HCT116 (cell line): ENCODE results near the gene NR6A1. TPM values are rescaled to one million over a fixed set of nuclear protein-coding genes. Genes with fewer than 3 reads are reported as not detected.

Experiments
- ATAC-seq: fragments of 200-7000 bp; cut with Tn5 transposase; 2 replicates; pipeline ENCODE4 v1.9.1; 2020; ENCODE audit warnings: mild to moderate bottlenecking, moderate library complexity
- BruUV-seq: library from RNA; stranded (reverse); fragments of 400-500 nt; replicated peaks from 2 replicates; lab custom pipeline; 2021; lab: Mats Ljungman, UMichigan
- CTCF ChIA-PET: fragments of 300-600 bp; sonication (Branson Sonifier 250); formaldehyde crosslinking; loops from one replicate; lab custom pipeline; 2021; ENCODE audit warnings: antibody characterized with exemption; lab: Charles Lee
- POLR2A ChIA-PET: fragments of 300-600, 350-600 bp; sonication (Branson Sonifier 250); formaldehyde crosslinking; loops from one replicate; lab custom pipeline; 2021; ENCODE audit warnings: antibody characterized with exemption; lab: Charles Lee
- RAD21 ChIA-PET, 2 experiments: fragments of 300-600 bp; sonication (Branson Sonifier 250); formaldehyde crosslinking; loops; one replicate each; lab custom pipeline; 2023; ENCODE audit warnings: low total read pairs in 2 of 2; ENCODE audit not compliant: uncharacterized antibody in 2 of 2, unreplicated experiment in 2 of 2, low non-redundant PET in 1 of 2; lab: Charles Lee
- DNase-seq: peaks from one replicate; pipeline ENCODE4 v3.0.0-alpha.2; 2010; ENCODE audit warnings: low read depth, low spot score
- H2AFZ ChIP-seq: fragments of 200-600 bp; shearing (Covaris generic), sonication (generic); 2 replicates; pipeline ENCODE4 v1.6.1; 2017; ENCODE audit warnings: low read depth, mixed run types, mixed read lengths, antibody characterized with exemption, low read length; ENCODE audit not compliant: poor library complexity, severe bottlenecking
- H3K27ac ChIP-seq: 2 replicates; pipeline ENCODE4 v1.5.1; 2012; ENCODE audit warnings: low read depth, low read length
- H3K27me3 ChIP-seq: fragments of 200-600 bp; sonication (generic); 2 replicates; pipeline ENCODE4 v1.6.1; 2016; ENCODE audit warnings: mixed run types, low read length, mixed read lengths; ENCODE audit not compliant: insufficient read depth
- H3K36me3 ChIP-seq, 2 experiments: fragments of 200-500 bp in 1 of 2; fragments of 200-600 bp in 1 of 2; sonication (Bioruptor generic) in 1 of 2; sonication (generic) in 1 of 2; 2 replicates each; pipeline versions ENCODE4 v1.5.1 to v1.6.1; 2014 to 2016; ENCODE audit warnings: low read length in 2 of 2, inconsistent platforms in 1 of 2, mixed read lengths in 1 of 2, mixed run types in 1 of 2; ENCODE audit not compliant: insufficient read depth in 2 of 2, control insufficient read depth in 1 of 2
- H3K4me1 ChIP-seq, 2 experiments: fragments of 200-600 bp in 1 of 2; sonication (generic) in 1 of 2; 2 replicates each; pipeline versions ENCODE4 v1.5.1 to v1.6.1; 2012 to 2017; ENCODE audit warnings: low read length in 2 of 2, inconsistent platforms in 1 of 2, mild to moderate bottlenecking in 1 of 2, mixed read lengths in 1 of 2, mixed run types in 1 of 2, moderate library complexity in 1 of 2; ENCODE audit not compliant: insufficient read depth in 2 of 2, control insufficient read depth in 1 of 2
- H3K4me2 ChIP-seq: fragments of 200-600 bp; sonication (generic); 2 replicates; pipeline ENCODE4 v1.6.1; 2017; ENCODE audit warnings: mixed run types, low read length, mixed read lengths
- H3K4me3 ChIP-seq, 2 experiments: fragments of 200-600 bp in 1 of 2; sonication (generic) in 1 of 2; replicated peaks in 1 of 2; 2 replicates each; pipeline ENCODE4 v1.5.1; 2011 to 2016; ENCODE audit warnings: low read length in 2 of 2, control low read depth in 1 of 2, low read depth in 1 of 2, mild to moderate bottlenecking in 1 of 2, mixed read lengths in 1 of 2, mixed run types in 1 of 2
- H3K79me2 ChIP-seq: fragments of 200-600 bp; sonication (generic); 2 replicates; pipeline ENCODE4 v1.6.1; 2017; ENCODE audit warnings: mild to moderate bottlenecking, mixed run types, low read length, moderate library complexity, mixed read lengths; ENCODE audit not compliant: insufficient read depth
- H3K9ac ChIP-seq: fragments of 200-600 bp; sonication (generic); 2 replicates; pipeline ENCODE4 v1.6.1; 2016; ENCODE audit warnings: low read length, mixed read lengths
- H3K9me2 ChIP-seq: fragments of 200-600 bp; sonication (generic), shearing (Covaris generic); 2 replicates; pipeline ENCODE4 v1.6.1; 2017; ENCODE audit warnings: mixed run types, mild to moderate bottlenecking, moderate library complexity; ENCODE audit not compliant: insufficient read depth
- H3K9me3 ChIP-seq, 2 experiments: fragments of 200-500 bp in 1 of 2; fragments of 200-600 bp in 1 of 2; sonication (Bioruptor generic) in 1 of 2; sonication (generic) in 1 of 2; 2 replicates each; pipeline ENCODE4 v1.6.1; 2014 to 2017; ENCODE audit warnings: low read length in 2 of 2, mixed read lengths in 2 of 2, inconsistent platforms in 1 of 2, low read depth in 1 of 2, mild to moderate bottlenecking in 1 of 2, mixed run types in 1 of 2, moderate library complexity in 1 of 2; ENCODE audit not compliant: control insufficient read depth in 1 of 2, insufficient read depth in 1 of 2
- H4K20me1 ChIP-seq: fragments of 200-600 bp; sonication (generic), shearing (Covaris generic); 2 replicates; pipeline ENCODE4 v1.6.1; 2017; ENCODE audit warnings: mixed run types, mild to moderate bottlenecking, moderate library complexity; ENCODE audit not compliant: insufficient read depth
- CBX3 ChIP-seq: IDR thresholded peaks from 2 replicates; pipeline ENCODE4 v1.6.1; 2012; ENCODE audit warnings: low read depth
- CEBPB ChIP-seq: IDR thresholded peaks from 2 replicates; pipeline ENCODE4 v1.6.1; 2012; ENCODE audit warnings: low read depth
- EGR1 ChIP-seq: IDR thresholded peaks from 2 replicates; pipeline ENCODE4 v1.6.1; 2012; ENCODE audit warnings: low read depth
- ELF1 ChIP-seq: IDR thresholded peaks from 2 replicates; pipeline ENCODE4 v1.6.1; 2012; ENCODE audit warnings: low read depth, borderline replicate concordance
- EZH2 ChIP-seq: fragments of 200-600 bp; sonication (generic); IDR thresholded peaks from 2 replicates; pipeline ENCODE4 v1.6.1; 2017; ENCODE audit warnings: antibody characterized with exemption, mixed run types
- EZH2phosphoT487 ChIP-seq: fragments of 200-600 bp; IDR thresholded peaks from 2 replicates; pipeline ENCODE4 v1.6.1; 2018; ENCODE audit warnings: antibody characterized with exemption, borderline replicate concordance
- FOSL1 ChIP-seq: IDR thresholded peaks from 2 replicates; pipeline ENCODE4 v1.6.1; 2012; ENCODE audit warnings: low read depth
- JUND ChIP-seq: IDR thresholded peaks from 2 replicates; pipeline ENCODE4 v1.6.1; 2012
- MAX ChIP-seq: IDR thresholded peaks from 2 replicates; pipeline ENCODE4 v1.6.1; 2012
- POLR2A ChIP-seq: IDR thresholded peaks from 2 replicates; pipeline ENCODE4 v1.7.0; 2011; ENCODE audit warnings: borderline replicate concordance; ENCODE audit not compliant: insufficient read depth, insufficient read length; ENCODE audit errors: extremely low read depth
- RAD21 ChIP-seq: IDR thresholded peaks from 2 replicates; pipeline ENCODE4 v1.6.1; 2012; ENCODE audit warnings: low read depth, mild to moderate bottlenecking
- REST ChIP-seq: IDR thresholded peaks from 2 replicates; pipeline ENCODE4 v1.6.1; 2012; ENCODE audit warnings: low read depth
- SIN3A ChIP-seq: IDR thresholded peaks from 2 replicates; pipeline ENCODE4 v1.6.1; 2012; ENCODE audit warnings: low read depth
- TCF7L2 ChIP-seq: IDR thresholded peaks from 2 replicates; pipeline ENCODE4 v1.7.0; 2011; ENCODE audit warnings: borderline replicate concordance, inconsistent platforms; ENCODE audit not compliant: insufficient read depth, insufficient read length; ENCODE audit errors: extremely low read depth
- YY1 ChIP-seq: IDR thresholded peaks from 2 replicates; pipeline ENCODE4 v1.6.1; 2011; ENCODE audit warnings: low read length, low read depth, moderate library complexity, mild to moderate bottlenecking; ENCODE audit not compliant: insufficient replicate concordance; ENCODE audit errors: extremely low read depth
- ZBTB33 ChIP-seq: IDR thresholded peaks from 2 replicates; pipeline ENCODE4 v1.6.1; 2011; ENCODE audit warnings: mild to moderate bottlenecking, low read length, moderate library complexity; ENCODE audit not compliant: insufficient replicate concordance; ENCODE audit errors: extremely low read depth
- ZNF274 ChIP-seq: fragments of 200-500 bp; sonication (Bioruptor generic); IDR thresholded peaks from 2 replicates; pipeline ENCODE4 v1.6.1; 2014; ENCODE audit warnings: mild to moderate bottlenecking, low read depth, low read length, inconsistent platforms
- intact Hi-C: fragments of 100-400 bp; cut with micrococcal nuclease; formaldehyde crosslinking; loops from 2 replicates; pipeline ENCODE4 v1.10.0; 2022
- total RNA-seq: library from RNA; stranded (reverse); gene quantifications from one replicate; pipeline ENCODE4 v1.2.1, GENCODE V29; 2021; ENCODE audit not compliant: unreplicated experiment
- TF ChIP-seq, protein P1 (sequence below), 3 experiments: fragments of 200-600 bp in 1 of 3; sonication (generic) in 1 of 3; IDR thresholded peaks in 2 of 3; conservative IDR thresholded peaks in 1 of 3; 2 replicates each; pipeline ENCODE4 v1.5.1; 2012 to 2017; ENCODE audit warnings: low read depth in 2 of 3, low read length in 2 of 3, antibody characterized with exemption in 1 of 3, borderline replicate concordance in 1 of 3, control low read depth in 1 of 3, mild to moderate bottlenecking in 1 of 3, mixed read lengths in 1 of 3, mixed run types in 1 of 3, moderate library complexity in 1 of 3; ENCODE audit not compliant: insufficient read depth in 1 of 3
- TF ChIP-seq, protein P2 (sequence below): IDR thresholded peaks from 2 replicates; pipeline ENCODE4 v1.6.1; 2012

The NR6A1 gene
- total RNA-seq, 1 experiment from 2014 or later = 9.9 TPM

DNA sequence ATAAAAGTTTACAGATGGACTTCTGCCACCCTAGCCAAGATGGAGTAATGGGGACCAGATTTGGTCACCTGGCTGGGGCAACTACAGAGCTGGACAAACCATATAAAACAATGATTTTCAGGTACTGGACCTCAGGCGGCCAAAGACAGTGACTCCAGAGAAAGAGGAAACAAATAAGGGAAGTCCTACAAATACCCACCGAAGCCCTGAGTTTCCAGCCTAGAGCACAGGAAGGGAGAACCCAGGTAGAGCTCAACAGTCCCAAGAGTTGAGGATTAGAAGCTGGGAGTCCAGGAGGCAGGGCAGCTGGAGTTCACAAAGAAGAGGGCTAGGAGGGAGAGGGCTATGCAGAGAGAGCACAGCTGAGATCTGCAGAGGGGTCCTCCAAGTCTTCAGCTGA is 157.3 kb downstream of the NR6A1 start (continued):
- TF ChIP-seq POLR2A = no peak
- no peak for TF ChIP-seq FOSL1
- TF ChIP-seq TCF7L2 = no peak
- no peak for TF ChIP-seq JUND

DNA sequence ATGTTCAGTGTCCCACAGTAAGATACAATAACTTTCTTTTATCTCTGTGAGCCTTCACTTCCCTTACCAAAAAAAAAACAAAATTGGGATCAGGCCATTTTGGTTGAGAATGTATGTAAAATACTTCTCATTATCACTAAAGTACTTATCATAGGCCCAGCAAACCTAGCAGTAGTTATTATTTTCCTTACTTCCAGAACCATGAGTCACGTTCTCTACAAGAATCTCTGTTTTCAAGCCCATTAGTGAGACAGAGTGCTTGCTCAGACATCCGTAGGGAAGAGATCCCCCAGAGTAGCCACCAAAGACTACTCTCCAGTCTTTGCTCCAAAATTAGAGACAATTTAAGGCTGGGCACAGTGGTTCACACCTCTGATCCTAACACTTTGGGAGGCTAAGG is 160.0 kb downstream of the NR6A1 start:
- ATAC-seq = no peak
- TF ChIP-seq REST (no peak), ZBTB33 (no peak), SIN3A (no peak), ELF1 (no peak), YY1 (no peak), POLR2A (no peak), ZNF274 (no peak), MAX (no peak), RAD21 (no peak), EZH2 (no peak), EGR1 (no peak), CEBPB (no peak), CBX3 (no peak), EZH2phosphoT487 (no peak)
- TF ChIP-seq, protein P1, sequence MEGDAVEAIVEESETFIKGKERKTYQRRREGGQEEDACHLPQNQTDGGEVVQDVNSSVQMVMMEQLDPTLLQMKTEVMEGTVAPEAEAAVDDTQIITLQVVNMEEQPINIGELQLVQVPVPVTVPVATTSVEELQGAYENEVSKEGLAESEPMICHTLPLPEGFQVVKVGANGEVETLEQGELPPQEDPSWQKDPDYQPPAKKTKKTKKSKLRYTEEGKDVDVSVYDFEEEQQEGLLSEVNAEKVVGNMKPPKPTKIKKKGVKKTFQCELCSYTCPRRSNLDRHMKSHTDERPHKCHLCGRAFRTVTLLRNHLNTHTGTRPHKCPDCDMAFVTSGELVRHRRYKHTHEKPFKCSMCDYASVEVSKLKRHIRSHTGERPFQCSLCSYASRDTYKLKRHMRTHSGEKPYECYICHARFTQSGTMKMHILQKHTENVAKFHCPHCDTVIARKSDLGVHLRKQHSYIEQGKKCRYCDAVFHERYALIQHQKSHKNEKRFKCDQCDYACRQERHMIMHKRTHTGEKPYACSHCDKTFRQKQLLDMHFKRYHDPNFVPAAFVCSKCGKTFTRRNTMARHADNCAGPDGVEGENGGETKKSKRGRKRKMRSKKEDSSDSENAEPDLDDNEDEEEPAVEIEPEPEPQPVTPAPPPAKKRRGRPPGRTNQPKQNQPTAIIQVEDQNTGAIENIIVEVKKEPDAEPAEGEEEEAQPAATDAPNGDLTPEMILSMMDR (IDR thresholded peaks at IDR 0.05 in 2 of 3, conservative IDR thresholded peaks at IDR 0.05 in 1 of 3; ENCODE audit: borderline replicate concordance in 1 of 3, insufficient read depth in 1 of 3, low read depth in 2 of 3, low read length in 2 of 3) = no peak
- TF ChIP-seq, protein P2, sequence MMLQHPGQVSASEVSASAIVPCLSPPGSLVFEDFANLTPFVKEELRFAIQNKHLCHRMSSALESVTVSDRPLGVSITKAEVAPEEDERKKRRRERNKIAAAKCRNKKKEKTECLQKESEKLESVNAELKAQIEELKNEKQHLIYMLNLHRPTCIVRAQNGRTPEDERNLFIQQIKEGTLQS = no peak
- RAD21 ChIA-PET = no interaction called here

More for the DNA sequence above, 160.0 kb downstream of the NR6A1 start:
- H4K20me1 ChIP-seq = no peaks in the 10 kb centered on the region
- ChIA-PET CTCF (no interaction called here), POLR2A (no interaction called here)
- BruUV-seq = no TSS peak
- no peaks in the 10 kb centered on the region for H3K9me2 ChIP-seq
- H3K27me3 ChIP-seq = no peaks in the 10 kb centered on the region
- H3K4me2 ChIP-seq = no peak overlapping the region
- H3K4me3 ChIP-seq = no peak overlapping the region
- no peak for DNase-seq
- intact Hi-C loops = no loop called here
- H3K27ac ChIP-seq = no peak overlapping the region
- no peak overlapping the region for H2AFZ ChIP-seq
- no peak overlapping the region for H3K9ac ChIP-seq
- no peaks in the 10 kb centered on the region for H3K36me3 ChIP-seq
- H3K9me3 ChIP-seq = no peaks in the 10 kb centered on the region
- peaks cover 9 to 14% of the 10 kb centered on the region in 2 experiments for H3K4me1 ChIP-seq
- H3K79me2 ChIP-seq = peaks cover 13% of the 10 kb centered on the region; the same call in 1 of the 2 replicates
